Measurements from ENCODE around the gene RAD18. TPM values are rescaled to one million over a fixed set of nuclear protein-coding genes. Genes with fewer than 3 reads are reported as not detected.

The RAD18 gene
- total and polyA plus RNA-seq, 7 donors: 3.5 to 25.8 (median 6.4) TPM

GRCh38 chr3:8839607-8840325, 123.5 kb downstream of the RAD18 start:
- Histone ChIP-seq H3K27me3 (no peaks in the 10 kb centered on the region), H3K4me3 (no peak overlapping the region), H3K36me3 (no peaks in the 10 kb centered on the region), H3K27ac (no peak overlapping the region), H3K9me3 (no peaks in the 10 kb centered on the region), H3K4me1 (no peaks in the 10 kb centered on the region)
- intact Hi-C loops (cut with DNase I): no loop called here
- 88 to 90% methylated on average over 9 of the region's 9 CpGs for WGBS, 2 donors
- no peak for DNase-seq
- TF ChIP-seq CTCF (IDR thresholded peaks at IDR 0.05) (no peak), POLR2A (IDR thresholded peaks at IDR 0.05) (no peak), EP300 (IDR thresholded peaks at IDR 0.05) (no peak), POLR2AphosphoS5 (IDR thresholded peaks at IDR 0.05) (no peak)

- Histone ChIP-seq H3K27ac (no peak overlapping the region), H3K4me3 (no peak overlapping the region), H3K9me3 (no peaks in the 10 kb centered on the region), H3K36me3 (no peaks in the 10 kb centered on the region), H3K4me1 (no peaks in the 10 kb centered on the region), H3K27me3 (no peaks in the 10 kb centered on the region)
- intact Hi-C loops (cut with DNase I): no loop called here
- TF ChIP-seq POLR2AphosphoS5 (IDR thresholded peaks at IDR 0.05) (no peak), POLR2A (IDR thresholded peaks at IDR 0.05) (no peak), CTCF (IDR thresholded peaks at IDR 0.05) (no peak), EP300 (IDR thresholded peaks at IDR 0.05) (no peak)
- WGBS, 2 donors: 90 to 93% methylated on average over 3 of the region's 3 CpGs
- no peak for DNase-seq
Measured at GRCh38 chr3:8838765-8839423, 124.4 kb downstream of the RAD18 start.

GRCh38 chr3:8838234-8838633, 125.0 kb downstream of the RAD18 start:
- Histone ChIP-seq H3K9me3 (no peaks in the 10 kb centered on the region), H3K27ac (no peak overlapping the region), H3K4me1 (no peaks in the 10 kb centered on the region), H3K4me3 (no peak overlapping the region), H3K36me3 (no peaks in the 10 kb centered on the region), H3K27me3 (no peaks in the 10 kb centered on the region)
- DNase-seq: no peak
- no peak for TF ChIP-seq POLR2AphosphoS5 (IDR thresholded peaks at IDR 0.05)
- TF ChIP-seq POLR2A (IDR thresholded peaks at IDR 0.05): no peak
- no peak for TF ChIP-seq CTCF (IDR thresholded peaks at IDR 0.05)
- TF ChIP-seq EP300 (IDR thresholded peaks at IDR 0.05): no peak
- intact Hi-C loops (cut with DNase I): no loop called here
- 65 to 72% methylated on average over 4 of the region's 4 CpGs for WGBS, 2 donors

GRCh38 chr3:8837162-8837561, 126.1 kb downstream of the RAD18 start:
- intact Hi-C loops (cut with DNase I): no loop called here
- Histone ChIP-seq H3K27me3 (no peaks in the 10 kb centered on the region), H3K27ac (no peak overlapping the region), H3K9me3 (no peaks in the 10 kb centered on the region), H3K4me1 (no peaks in the 10 kb centered on the region), H3K36me3 (no peaks in the 10 kb centered on the region), H3K4me3 (no peak overlapping the region)
- TF ChIP-seq CTCF (IDR thresholded peaks at IDR 0.05) (no peak), POLR2AphosphoS5 (IDR thresholded peaks at IDR 0.05) (no peak), POLR2A (IDR thresholded peaks at IDR 0.05) (no peak)
- 72 to 82% methylated on average over 3 of the region's 3 CpGs for WGBS, 2 donors
- DNase-seq: no peak

Measured in sigmoid colon (tissue), 7 donors.